T-cell (primary cell): Measurements from ENCODE around the gene PIK3CD. TPM values are rescaled to one million over a fixed set of nuclear protein-coding genes. Genes with fewer than 3 reads are reported as not detected.

Experiments used
- ATAC-seq, 4 experiments: fragments of 200-7000 bp in 3 of 4; fragments of 150-1000 bp in 1 of 4; cut with Tn5 transposase; replicated peaks in 1 of 4; 1 replicate in 3 of 4; 2 replicates in 1 of 4; pipeline ENCODE4 v1.10.0; 2021; ENCODE audit warnings: moderate library complexity in 3 of 4, mild to moderate bottlenecking in 2 of 4, moderate number of reproducible peaks in 1 of 4
- CTCF ChIA-PET, 2 donors: fragments of 300-600 bp; sonication (Branson Sonifier 250); formaldehyde crosslinking; loops; one replicate each; lab custom pipeline; 2022; ENCODE audit warnings: antibody characterized with exemption in 2 of 2; lab: Charles Lee
- POLR2A ChIA-PET, 2 donors: fragments of 300-600 bp; sonication (Branson Sonifier 250); formaldehyde crosslinking; loops; one replicate each; lab custom pipeline; 2022; ENCODE audit warnings: antibody characterized with exemption in 2 of 2; lab: Charles Lee
- DNase-seq, 35 experiments: peaks; one replicate each; pipeline versions ENCODE4 v3.0.0 to v3.0.0-alpha.2; 2013 to 2023
- H3K27ac ChIP-seq: one replicate; pipeline ENCODE4 v1.5.1; 2013; ENCODE audit warnings: low read length
- H3K27me3 ChIP-seq, 2 experiments: replicated peaks in 1 of 2; 1 replicate in 1 of 2; 2 replicates in 1 of 2; pipeline versions ENCODE4 v1.6.1 to v1.7.0; 2013; ENCODE audit warnings: low read length in 1 of 2, mixed read lengths in 1 of 2; ENCODE audit not compliant: control insufficient read depth in 2 of 2, insufficient read depth in 2 of 2; ENCODE audit errors: extremely low read depth in 1 of 2
- H3K36me3 ChIP-seq, 2 donors: 1 replicate in 1 of 2; 2 replicates in 1 of 2; pipeline versions ENCODE4 v1.6.1 to v1.7.0; 2013; ENCODE audit warnings: low read length in 1 of 2; ENCODE audit not compliant: control insufficient read depth in 2 of 2, insufficient read depth in 1 of 2; ENCODE audit errors: extremely low read depth in 1 of 2
- H3K4me1 ChIP-seq, 2 experiments: 1 replicate in 1 of 2; 2 replicates in 1 of 2; pipeline versions ENCODE4 v1.6.1 to v1.7.0; 2013; ENCODE audit warnings: low read length in 2 of 2, mixed read lengths in 1 of 2; ENCODE audit not compliant: insufficient read depth in 2 of 2, control insufficient read depth in 1 of 2; ENCODE audit errors: extremely low read depth in 1 of 2
- H3K4me3 ChIP-seq, 2 donors: 1 replicate in 1 of 2; 2 replicates in 1 of 2; pipeline versions ENCODE4 v1.5.1 to v1.7.0; 2013; ENCODE audit warnings: mild to moderate bottlenecking in 2 of 2, low read length in 1 of 2, moderate library complexity in 1 of 2; ENCODE audit not compliant: control insufficient read depth in 1 of 2; ENCODE audit errors: extremely low read depth in 1 of 2
- H3K9me3 ChIP-seq: 2 replicates; pipeline ENCODE4 v1.7.0; 2013
- H3K27ac Mint-ChIP-seq, 2 donors: one replicate each; pipeline ENCODE4 v1.8.0; 2020 to 2021; ENCODE audit warnings: mild to moderate bottlenecking in 2 of 2, mixed read lengths in 2 of 2
- H3K27me3 Mint-ChIP-seq, 2 donors: one replicate each; pipeline ENCODE4 v1.8.0; 2021 to 2022; ENCODE audit warnings: mixed read lengths in 2 of 2
- H3K36me3 Mint-ChIP-seq: one replicate; pipeline ENCODE4 v1.8.0; 2021; ENCODE audit warnings: mixed read lengths
- H3K4me1 Mint-ChIP-seq, 3 donors: one replicate each; pipeline ENCODE4 v1.8.0; 2020 to 2022; ENCODE audit warnings: mixed read lengths in 3 of 3, mild to moderate bottlenecking in 1 of 3
- H3K4me3 Mint-ChIP-seq, 3 donors: one replicate each; pipeline ENCODE4 v1.8.0; 2020 to 2022; ENCODE audit warnings: mild to moderate bottlenecking in 3 of 3, mixed read lengths in 3 of 3, moderate library complexity in 3 of 3
- H3K9me3 Mint-ChIP-seq, 3 donors: one replicate each; pipeline ENCODE4 v1.8.0; 2020 to 2022; ENCODE audit warnings: mixed read lengths in 3 of 3
- WGBS: methylation state at CpG from one replicate; pipeline ENCODE4 v1.1.5; 2013; ENCODE audit warnings: missing lambda C conversion rate; ENCODE audit not compliant: insufficient coverage; 5-methylcytosine and 5-hydroxymethylcytosine counted together
- total RNA-seq, 35 experiments: library from RNA in 6 of 35; stranded (reverse) in 6 of 35; fragments of 120-200 nt in 1 of 35; gene quantifications; one replicate each; pipeline versions ENCODE4 v1.2.1 to v1.2.4 and lab custom pipeline; 2013 to 2026

The PIK3CD gene
- total RNA-seq, 5 donors from 2014 or later (not counting 1 experiment from before 2014, with no cell fraction given), result 246 to 313 (median 280) TPM

GRCh38 chr1:9731561-9731960 is 80.0 kb downstream of the PIK3CD start:
- CTCF ChIA-PET, result no interaction called here
- H3K4me1 Mint-ChIP-seq, result peaks cover 69 to 72% (median 71%) of the 10 kb centered on the region in 3 donors
- H3K4me1 ChIP-seq, result peaks cover 25 to 71% of the 10 kb centered on the region in 2 experiments

GRCh38 chr1:9732123-9732971 is 80.8 kb downstream of the PIK3CD start:
- no peak overlapping the region for H3K4me3 Mint-ChIP-seq
- H3K36me3 Mint-ChIP-seq, result peaks cover 55% of the 10 kb centered on the region
- ChIA-PET POLR2A (interaction anchor here in 1 of 2 donors (0.6 kb wide), 1 partner anchor 57 kb away, joined by 6 read pairs; no protein-coding TSS in a partner anchor), CTCF (interaction anchor here in 1 of 2 donors (0.6 kb wide), 1 partner anchor 749 kb away, joined by 5 read pairs; no protein-coding TSS in a partner anchor)
- Histone ChIP-seq H3K9me3 (no peaks in the 10 kb centered on the region), H3K4me3 (no peak overlapping the region), H3K36me3 (peaks cover 31 to 89% of the 10 kb centered on the region in 2 donors), H3K4me1 (peaks cover 19 to 67% of the 10 kb centered on the region in 2 experiments), H3K27me3 (no peaks in the 10 kb centered on the region), H3K27ac (no peak overlapping the region)
- 88% methylated on average over 11 of the region's 18 CpGs for WGBS
- peak overlapping the region; percentile 88 to 90 for H3K27ac Mint-ChIP-seq
- no peaks in the 10 kb centered on the region for H3K9me3 Mint-ChIP-seq
- ATAC-seq (no peak), DNase-seq (no peak)
- no peaks in the 10 kb centered on the region for H3K27me3 Mint-ChIP-seq
- peaks cover 65 to 67% (median 67%) of the 10 kb centered on the region in 3 donors for H3K4me1 Mint-ChIP-seq

More at GRCh38 chr1:9731561-9731960, 80.0 kb downstream of the PIK3CD start:
- DNase-seq, result no peak
- peak overlapping the region in 1 of 3 donors; percentile 76 for H3K4me3 Mint-ChIP-seq
- Histone ChIP-seq H3K27me3 (no peaks in the 10 kb centered on the region), H3K9me3 (no peaks in the 10 kb centered on the region), H3K27ac (no peak overlapping the region), H3K36me3 (peaks cover 39 to 92% of the 10 kb centered on the region in 2 donors), H3K4me3 (no peak overlapping the region)
- peaks cover 56% of the 10 kb centered on the region for H3K36me3 Mint-ChIP-seq
- peak overlapping the region; percentile 79 to 88 for H3K27ac Mint-ChIP-seq
- ATAC-seq, result no peak
- no peaks in the 10 kb centered on the region for H3K9me3 Mint-ChIP-seq
- POLR2A ChIA-PET, result no interaction called here
- 100% methylated on average over 3 of the region's 18 CpGs for WGBS
- H3K27me3 Mint-ChIP-seq, result no peaks in the 10 kb centered on the region

DNA sequence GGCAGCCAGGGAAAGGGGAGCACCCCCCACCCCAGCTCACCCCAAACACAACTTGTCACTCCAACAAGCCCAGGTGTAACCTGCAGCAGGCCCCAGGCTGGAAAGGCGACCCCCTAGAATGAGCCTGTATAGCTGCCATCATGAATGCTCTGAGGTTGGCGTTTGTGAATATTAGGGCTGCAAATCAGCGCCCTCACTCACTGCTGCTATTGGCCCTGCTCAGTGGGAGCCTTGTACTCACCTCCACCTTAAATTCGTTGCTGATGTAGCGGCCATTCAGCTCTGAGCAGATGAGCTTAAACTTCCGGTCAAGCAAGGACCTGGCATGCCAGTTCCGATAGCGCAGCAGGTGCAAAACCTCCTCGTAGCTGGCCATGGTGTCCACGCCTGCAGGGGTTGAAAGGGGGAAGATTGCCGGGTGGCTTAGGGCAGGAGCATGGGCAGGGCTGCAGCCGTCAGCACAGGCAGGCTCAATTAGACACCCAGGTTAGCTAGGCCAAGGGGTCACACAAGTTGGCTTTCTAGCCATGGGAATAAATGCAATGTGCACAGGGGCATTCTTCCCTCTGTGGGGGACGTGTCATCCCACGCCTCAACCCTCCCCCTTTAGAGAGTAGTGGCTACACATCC is 81.7 kb downstream of the PIK3CD start:
- CTCF ChIA-PET, result interaction anchor here in 1 of 2 donors (0.6 kb wide), 2 partner anchors 23 to 750 kb away, joined by 3 to 5 read pairs; no protein-coding TSS in a partner anchor
- Mint-ChIP-seq H3K4me3 (no peak overlapping the region), H3K9me3 (no peaks in the 10 kb centered on the region), H3K27me3 (no peaks in the 10 kb centered on the region), H3K36me3 (peaks cover 55% of the 10 kb centered on the region), H3K27ac (peak overlapping the region; percentile 88 to 90), H3K4me1 (peaks cover 61 to 67% (median 65%) of the 10 kb centered on the region in 3 donors)
- Histone ChIP-seq H3K4me3 (no peak overlapping the region), H3K27me3 (no peaks in the 10 kb centered on the region), H3K36me3 (peaks cover 30 to 91% of the 10 kb centered on the region in 2 donors), H3K4me1 (peaks cover 10 to 63% of the 10 kb centered on the region in 2 experiments), H3K9me3 (no peaks in the 10 kb centered on the region), H3K27ac (no peak overlapping the region)
- 96% methylated on average over 14 of the region's 14 CpGs for WGBS
- POLR2A ChIA-PET, result interaction anchor here in 1 of 2 donors (0.6 kb wide), 1 partner anchor 58 kb away, joined by 6 read pairs; no protein-coding TSS in a partner anchor
- no peak for ATAC-seq
- DNase-seq, result no peak

- peak overlapping the region in 1 of 2 donors; percentile 66 for H3K27ac Mint-ChIP-seq
- no peak overlapping the region for H3K4me3 Mint-ChIP-seq
- WGBS, result 94% methylated on average over 15 of the region's 19 CpGs
- no peak overlapping the region for H3K4me3 ChIP-seq
- peaks cover 46% of the 10 kb centered on the region for H3K36me3 Mint-ChIP-seq
- H3K27me3 Mint-ChIP-seq, result no peaks in the 10 kb centered on the region
- H3K4me1 Mint-ChIP-seq, result peaks cover 39 to 43% (median 43%) of the 10 kb centered on the region in 3 donors
- H3K27me3 ChIP-seq, result no peaks in the 10 kb centered on the region
- H3K27ac ChIP-seq, result no peak overlapping the region
- H3K4me1 ChIP-seq, result peaks cover 0 to 40% of the 10 kb centered on the region in 2 experiments
- POLR2A ChIA-PET, result interaction anchor here in 1 of 2 donors (0.5 kb wide), 1 partner anchor 502 kb away, joined by 6 read pairs; no protein-coding TSS in a partner anchor
- CTCF ChIA-PET, result no interaction called here
- no peaks in the 10 kb centered on the region for H3K9me3 ChIP-seq
- ATAC-seq (no peak), DNase-seq (no peak)
- no peaks in the 10 kb centered on the region for H3K9me3 Mint-ChIP-seq
- H3K36me3 ChIP-seq, result peaks cover 27 to 92% of the 10 kb centered on the region in 2 donors
Observed at GRCh38 chr1:9735800-9736199, 84.3 kb downstream of the PIK3CD start.

DNA sequence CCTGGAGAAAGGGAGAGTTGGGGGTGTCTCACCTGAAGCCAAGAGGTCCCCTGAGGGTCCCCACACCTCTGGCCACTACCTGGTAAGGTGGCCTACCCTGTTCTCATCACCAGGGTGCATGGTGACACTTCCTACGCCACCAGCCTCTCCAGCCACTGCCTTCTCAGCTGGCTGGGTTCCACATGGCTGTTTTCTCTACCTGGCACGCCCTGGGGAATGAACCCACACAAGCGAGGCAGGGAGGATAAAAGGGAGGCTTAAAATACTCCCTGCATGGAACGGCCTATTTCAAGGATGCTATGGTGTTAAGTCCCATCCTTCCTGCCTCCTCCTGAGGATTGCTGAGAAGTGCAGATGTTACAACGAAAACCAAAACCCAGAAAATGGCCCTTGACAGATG is 84.7 kb downstream of the PIK3CD start:
- Histone ChIP-seq H3K27me3 (no peaks in the 10 kb centered on the region), H3K36me3 (peaks cover 22 to 92% of the 10 kb centered on the region in 2 donors), H3K4me1 (peaks cover 0 to 35% of the 10 kb centered on the region in 2 experiments), H3K9me3 (no peaks in the 10 kb centered on the region), H3K4me3 (no peak overlapping the region), H3K27ac (no peak overlapping the region)
- DNase-seq (no peak), ATAC-seq (no peak)
- Mint-ChIP-seq H3K4me3 (no peak overlapping the region), H3K9me3 (no peaks in the 10 kb centered on the region), H3K27me3 (no peaks in the 10 kb centered on the region), H3K27ac (peak overlapping the region; percentile 11 to 16), H3K36me3 (peaks cover 47% of the 10 kb centered on the region), H3K4me1 (peaks cover 35 to 40% (median 39%) of the 10 kb centered on the region in 3 donors)
- ChIA-PET CTCF (no interaction called here), POLR2A (no interaction called here)
- 100% methylated on average over 2 of the region's 5 CpGs for WGBS

GRCh38 chr1:9737057-9737456 is 85.5 kb downstream of the PIK3CD start:
- H3K27me3 ChIP-seq, result no peaks in the 10 kb centered on the region

More at GRCh38 chr1:9737057-9737456, 85.5 kb downstream of the PIK3CD start:
- Histone ChIP-seq H3K4me1 (peaks cover 0 to 27% of the 10 kb centered on the region in 2 experiments), H3K36me3 (peaks cover 22 to 91% of the 10 kb centered on the region in 2 donors), H3K27ac (no peak overlapping the region), H3K4me3 (no peak overlapping the region), H3K9me3 (no peaks in the 10 kb centered on the region)
- ATAC-seq (no peak), DNase-seq (no peak)
- Mint-ChIP-seq H3K27ac (peak overlapping the region; percentile 55 to 85), H3K9me3 (no peaks in the 10 kb centered on the region), H3K4me3 (no peak overlapping the region), H3K4me1 (peaks cover 27 to 33% (median 31%) of the 10 kb centered on the region in 3 donors), H3K36me3 (peaks cover 47% of the 10 kb centered on the region), H3K27me3 (no peaks in the 10 kb centered on the region)
- WGBS, result 40% methylated on average over 1 of the region's 9 CpGs
- ChIA-PET CTCF (no interaction called here), POLR2A (no interaction called here)
